Tibial artery (tissue), 4 donors: ENCODE results near the gene SRRM2.

Experiments used
- DNase-seq, 2 donors: peaks; one replicate each; pipeline ENCODE4 v3.0.0-alpha.2; 2019
- H3K27ac ChIP-seq, 2 donors: fragments of 200-600 bp; sonication (generic) in 1 of 2; 1 replicate in 1 of 2; 2 replicates in 1 of 2; pipeline ENCODE4 v1.5.1; 2018 to 2019; ENCODE audit warnings: mild to moderate bottlenecking in 1 of 2
- H3K27me3 ChIP-seq, 2 donors: fragments of 200-600 bp; sonication (generic) in 1 of 2; one replicate each; pipeline versions ENCODE4 v1.5.1 to v1.6.0; 2016 to 2019
- H3K36me3 ChIP-seq, 3 donors: fragments of 200-600 bp; sonication (generic) in 2 of 3; one replicate each; pipeline ENCODE4 v1.5.1; 2016 to 2019; ENCODE audit warnings: mild to moderate bottlenecking in 2 of 3
- H3K4me1 ChIP-seq, 4 donors: fragments of 200-600 bp; sonication (generic) in 2 of 4; 1 replicate in 3 of 4; 2 replicates in 1 of 4; pipeline ENCODE4 v1.5.1; 2016 to 2019
- H3K4me3 ChIP-seq, 2 donors: fragments of 200-600 bp; sonication (generic) in 1 of 2; 1 replicate in 1 of 2; 2 replicates in 1 of 2; pipeline ENCODE4 v1.5.1; 2018 to 2019; ENCODE audit warnings: mild to moderate bottlenecking in 2 of 2
- H3K9me3 ChIP-seq, 3 donors: fragments of 200-600 bp; sonication (generic) in 1 of 3; one replicate each; pipeline ENCODE4 v1.5.1; 2016 to 2019
- intact Hi-C: fragments of 100-400 bp; cut with DNase I; formaldehyde crosslinking; loops from one replicate; pipeline ENCODE4 v1.15.0; 2023; ENCODE audit warnings: low total_unique reads
- TF ChIP-seq, protein P1 (sequence below), 2 experiments: fragments of 200-600 bp in 1 of 2; fragments of 450-650 bp in 1 of 2; IDR thresholded peaks; one replicate each; pipeline ENCODE4 v1.5.1; 2017 to 2019; ENCODE audit warnings: antibody characterized with exemption in 2 of 2, mild to moderate bottlenecking in 1 of 2, moderate library complexity in 1 of 2

Gene SRRM2

DNA sequence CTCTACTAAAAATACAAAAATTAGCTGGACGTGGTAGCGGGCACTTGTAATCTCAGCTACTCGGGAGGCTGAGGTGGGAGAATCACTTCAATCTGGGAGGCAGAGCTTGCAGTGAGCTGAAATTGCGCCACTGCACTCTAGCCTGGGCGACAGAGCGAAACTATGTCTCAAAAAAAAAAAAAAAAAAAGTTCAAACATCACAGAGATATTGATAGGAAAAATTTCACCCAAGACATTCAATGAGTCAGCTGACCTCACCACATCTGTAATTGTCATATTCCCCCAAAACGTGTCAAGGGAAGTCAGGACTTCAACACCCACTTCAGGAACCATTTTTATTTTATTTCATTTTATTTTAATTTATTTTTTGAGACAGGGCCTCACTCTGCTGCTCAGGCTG is 24.4 kb upstream of the SRRM2 start:
- no peaks in the 10 kb centered on the region for H3K9me3 ChIP-seq
- DNase-seq: no peak
- H3K4me3 ChIP-seq: no peak overlapping the region
- peaks cover 0 to 16% of the 10 kb centered on the region in 2 donors for H3K27me3 ChIP-seq
- no peaks in the 10 kb centered on the region for H3K36me3 ChIP-seq
- intact Hi-C loops: no loop called here
- TF ChIP-seq, protein P1, sequence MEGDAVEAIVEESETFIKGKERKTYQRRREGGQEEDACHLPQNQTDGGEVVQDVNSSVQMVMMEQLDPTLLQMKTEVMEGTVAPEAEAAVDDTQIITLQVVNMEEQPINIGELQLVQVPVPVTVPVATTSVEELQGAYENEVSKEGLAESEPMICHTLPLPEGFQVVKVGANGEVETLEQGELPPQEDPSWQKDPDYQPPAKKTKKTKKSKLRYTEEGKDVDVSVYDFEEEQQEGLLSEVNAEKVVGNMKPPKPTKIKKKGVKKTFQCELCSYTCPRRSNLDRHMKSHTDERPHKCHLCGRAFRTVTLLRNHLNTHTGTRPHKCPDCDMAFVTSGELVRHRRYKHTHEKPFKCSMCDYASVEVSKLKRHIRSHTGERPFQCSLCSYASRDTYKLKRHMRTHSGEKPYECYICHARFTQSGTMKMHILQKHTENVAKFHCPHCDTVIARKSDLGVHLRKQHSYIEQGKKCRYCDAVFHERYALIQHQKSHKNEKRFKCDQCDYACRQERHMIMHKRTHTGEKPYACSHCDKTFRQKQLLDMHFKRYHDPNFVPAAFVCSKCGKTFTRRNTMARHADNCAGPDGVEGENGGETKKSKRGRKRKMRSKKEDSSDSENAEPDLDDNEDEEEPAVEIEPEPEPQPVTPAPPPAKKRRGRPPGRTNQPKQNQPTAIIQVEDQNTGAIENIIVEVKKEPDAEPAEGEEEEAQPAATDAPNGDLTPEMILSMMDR (IDR thresholded peaks at IDR 0.05): no peak
- no peak overlapping the region for H3K27ac ChIP-seq
- H3K4me1 ChIP-seq: no peaks in the 10 kb centered on the region

GRCh38 chr16:2734844-2735515 is 17.5 kb upstream of the SRRM2 start:
- H3K9me3 ChIP-seq: no peaks in the 10 kb centered on the region
- no peak overlapping the region for H3K4me3 ChIP-seq
- peaks cover 0 to 41% of the 10 kb centered on the region in 2 donors for H3K27me3 ChIP-seq
- no peaks in the 10 kb centered on the region for H3K36me3 ChIP-seq
- DNase-seq: no peak
- no peaks in the 10 kb centered on the region for H3K4me1 ChIP-seq
- H3K27ac ChIP-seq: no peak overlapping the region
- intact Hi-C loops: loop anchor here (10.0 kb wide), 1 partner anchor 120 kb away; the partner anchor contains the start of gene PRSS22
- TF ChIP-seq, protein P1 (IDR thresholded peaks at IDR 0.05): no peak

- no peaks in the 10 kb centered on the region for H3K9me3 ChIP-seq
Measured at GRCh38 chr16:2736476-2737237, 15.8 kb upstream of the SRRM2 start.

GRCh38 chr16:2737238-2737605 is 15.2 kb upstream of the SRRM2 start:
- no peaks in the 10 kb centered on the region for H3K36me3 ChIP-seq
- no peak for DNase-seq
- H3K27me3 ChIP-seq: peaks cover 0 to 57% of the 10 kb centered on the region in 2 donors
- no peak overlapping the region for H3K4me3 ChIP-seq
- no peak overlapping the region for H3K27ac ChIP-seq
- TF ChIP-seq, protein P1 (IDR thresholded peaks at IDR 0.05): no peak
- H3K9me3 ChIP-seq: no peaks in the 10 kb centered on the region
- H3K4me1 ChIP-seq: no peaks in the 10 kb centered on the region
- intact Hi-C loops: loop anchor here (10.0 kb wide), 1 partner anchor 118 kb away; the partner anchor contains the start of gene PRSS22

More at GRCh38 chr16:2736476-2737237, 15.8 kb upstream of the SRRM2 start:
- H3K27me3 ChIP-seq: peaks cover 0 to 56% of the 10 kb centered on the region in 2 donors
- intact Hi-C loops: loop anchor here (10.0 kb wide), 1 partner anchor 118 kb away; the partner anchor contains the start of gene PRSS22
- no peak overlapping the region for H3K4me3 ChIP-seq
- no peak overlapping the region for H3K27ac ChIP-seq
- TF ChIP-seq, protein P1 (IDR thresholded peaks at IDR 0.05): no peak
- no peaks in the 10 kb centered on the region for H3K4me1 ChIP-seq
- H3K36me3 ChIP-seq: no peaks in the 10 kb centered on the region
- no peak for DNase-seq

DNA sequence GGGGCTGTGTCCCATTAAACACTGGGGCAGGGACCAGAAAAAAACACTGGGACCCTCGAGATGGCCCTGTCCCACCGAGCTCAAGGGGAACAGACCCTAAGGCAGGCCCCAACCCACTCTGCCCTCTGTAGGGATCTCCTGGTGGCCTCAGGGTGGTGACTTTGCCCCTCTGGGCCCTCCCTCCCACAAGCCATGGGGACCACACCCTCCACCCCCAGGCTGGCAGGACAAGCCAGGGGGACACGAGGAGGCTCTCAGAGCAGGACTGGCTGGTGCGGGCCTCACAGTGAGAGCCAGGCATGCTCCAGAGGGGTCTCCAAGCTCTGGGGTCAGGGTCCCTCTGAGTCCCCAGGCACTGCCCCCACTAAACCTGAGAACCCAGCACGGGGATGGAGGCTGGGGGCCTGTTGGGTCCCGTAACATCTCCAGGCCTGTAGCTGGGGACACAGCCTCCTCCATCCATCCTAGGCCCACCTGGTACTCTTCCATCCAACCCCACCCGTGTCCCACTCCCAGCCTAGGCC is 14.5 kb upstream of the SRRM2 start:
- Histone ChIP-seq H3K27ac (no peak overlapping the region), H3K4me1 (no peaks in the 10 kb centered on the region), H3K36me3 (no peaks in the 10 kb centered on the region), H3K9me3 (no peaks in the 10 kb centered on the region), H3K4me3 (no peak overlapping the region), H3K27me3 (peaks cover 0 to 63% of the 10 kb centered on the region in 2 donors)
- intact Hi-C loops: loop anchor here (10.0 kb wide), 1 partner anchor 117 kb away; the partner anchor contains the start of gene PRSS22
- TF ChIP-seq, protein P1 (IDR thresholded peaks at IDR 0.05): no peak
- no peak for DNase-seq
